Colonic mucosa (tissue), 4 donors: Measurements from ENCODE around the gene OR2H2. TPM values are rescaled to one million over a fixed set of nuclear protein-coding genes. Genes with fewer than 3 reads are reported as not detected.

Source experiments
- DNase-seq: peaks from one replicate; pipeline ENCODE4 v3.0.0-alpha.2; 2020
- H3K27ac ChIP-seq: fragments of 200-600 bp; one replicate; pipeline ENCODE4 v1.8.0; 2021
- H3K27me3 ChIP-seq: fragments of 200-600 bp; one replicate; pipeline ENCODE4 v1.8.0; 2021
- H3K36me3 ChIP-seq: fragments of 200-600 bp; one replicate; pipeline ENCODE4 v1.8.0; 2021
- H3K4me1 ChIP-seq: fragments of 200-600 bp; one replicate; pipeline ENCODE4 v1.8.0; 2021; ENCODE audit warnings: mild to moderate bottlenecking
- H3K4me3 ChIP-seq: fragments of 200-600 bp; one replicate; pipeline ENCODE4 v1.8.0; 2021
- H3K9ac ChIP-seq, 2 donors: one replicate each; pipeline ENCODE4 v1.7.0; 2013; ENCODE audit warnings: control low read depth in 2 of 2, low read depth in 2 of 2, low read length in 2 of 2
- H3K9me3 ChIP-seq: fragments of 200-600 bp; one replicate; pipeline ENCODE4 v1.8.0; 2021
- intact Hi-C: fragments of 100-400 bp; cut with DNase I; formaldehyde crosslinking; loops from one replicate; pipeline ENCODE4 v1.14.1; 2022
- total RNA-seq, 2 donors: library from RNA; stranded (reverse); fragmentation: NEBNext Ultra II Directional in 1 of 2; extraction: Animal tissue kit (Norgen Biotek cat#: 25700) in 1 of 2; gene quantifications; one replicate each; pipeline ENCODE4 v1.2.1, GENCODE V29; 2021
- TF ChIP-seq, protein P1 (sequence below): fragments of 200-600 bp; IDR thresholded peaks from one replicate; pipeline ENCODE4 v1.8.0; 2022; ENCODE audit warnings: antibody characterized with exemption, mild to moderate bottlenecking
- donor health status: healthy.
- donor health status: DM: no; HTN: no; CAD: no.
- donor health status: DM: no; HTN: no; CAD: no.

OR2H2 gene
- total RNA-seq, 2 donors from 2014 or later: not detected

DNA sequence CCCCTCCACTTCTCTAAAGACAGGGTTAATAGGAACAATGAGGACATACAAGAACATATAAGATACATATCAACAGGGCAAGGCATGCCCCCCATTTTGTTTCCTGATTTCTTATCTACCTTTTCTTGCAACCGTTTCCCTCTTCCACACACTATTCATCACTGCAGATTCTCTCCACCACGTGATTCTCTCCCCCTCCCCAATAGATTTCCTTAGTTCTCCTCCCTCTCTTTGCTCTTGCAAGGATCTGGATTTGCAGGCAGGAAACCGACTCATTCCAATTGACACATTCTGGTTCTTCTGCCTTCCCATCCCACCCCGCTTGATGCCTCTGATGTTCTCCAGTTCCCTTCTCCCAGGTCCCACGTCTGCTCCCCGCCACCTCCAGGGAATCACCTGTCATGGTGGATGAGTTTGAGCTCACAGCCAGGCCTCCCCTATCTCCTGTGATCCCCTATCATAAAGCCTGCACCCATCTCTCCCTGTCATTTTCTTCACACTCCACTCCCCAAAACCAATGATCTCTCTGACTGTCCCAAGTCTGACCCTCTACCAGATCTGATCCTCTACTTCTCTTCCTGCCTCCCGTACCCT is 40.5 kb downstream of the OR2H2 start:
- no peak overlapping the region for H3K4me3 ChIP-seq
- intact Hi-C loops: no loop called here
- H3K27me3 ChIP-seq: no peaks in the 10 kb centered on the region
- H3K27ac ChIP-seq: no peak overlapping the region
- no peaks in the 10 kb centered on the region for H3K36me3 ChIP-seq
- no peaks in the 10 kb centered on the region for H3K9me3 ChIP-seq
- no peak for DNase-seq
- H3K4me1 ChIP-seq: peaks cover 6% of the 10 kb centered on the region
- TF ChIP-seq, protein P1, sequence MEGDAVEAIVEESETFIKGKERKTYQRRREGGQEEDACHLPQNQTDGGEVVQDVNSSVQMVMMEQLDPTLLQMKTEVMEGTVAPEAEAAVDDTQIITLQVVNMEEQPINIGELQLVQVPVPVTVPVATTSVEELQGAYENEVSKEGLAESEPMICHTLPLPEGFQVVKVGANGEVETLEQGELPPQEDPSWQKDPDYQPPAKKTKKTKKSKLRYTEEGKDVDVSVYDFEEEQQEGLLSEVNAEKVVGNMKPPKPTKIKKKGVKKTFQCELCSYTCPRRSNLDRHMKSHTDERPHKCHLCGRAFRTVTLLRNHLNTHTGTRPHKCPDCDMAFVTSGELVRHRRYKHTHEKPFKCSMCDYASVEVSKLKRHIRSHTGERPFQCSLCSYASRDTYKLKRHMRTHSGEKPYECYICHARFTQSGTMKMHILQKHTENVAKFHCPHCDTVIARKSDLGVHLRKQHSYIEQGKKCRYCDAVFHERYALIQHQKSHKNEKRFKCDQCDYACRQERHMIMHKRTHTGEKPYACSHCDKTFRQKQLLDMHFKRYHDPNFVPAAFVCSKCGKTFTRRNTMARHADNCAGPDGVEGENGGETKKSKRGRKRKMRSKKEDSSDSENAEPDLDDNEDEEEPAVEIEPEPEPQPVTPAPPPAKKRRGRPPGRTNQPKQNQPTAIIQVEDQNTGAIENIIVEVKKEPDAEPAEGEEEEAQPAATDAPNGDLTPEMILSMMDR: no peak
- no peak overlapping the region for H3K9ac ChIP-seq

DNA sequence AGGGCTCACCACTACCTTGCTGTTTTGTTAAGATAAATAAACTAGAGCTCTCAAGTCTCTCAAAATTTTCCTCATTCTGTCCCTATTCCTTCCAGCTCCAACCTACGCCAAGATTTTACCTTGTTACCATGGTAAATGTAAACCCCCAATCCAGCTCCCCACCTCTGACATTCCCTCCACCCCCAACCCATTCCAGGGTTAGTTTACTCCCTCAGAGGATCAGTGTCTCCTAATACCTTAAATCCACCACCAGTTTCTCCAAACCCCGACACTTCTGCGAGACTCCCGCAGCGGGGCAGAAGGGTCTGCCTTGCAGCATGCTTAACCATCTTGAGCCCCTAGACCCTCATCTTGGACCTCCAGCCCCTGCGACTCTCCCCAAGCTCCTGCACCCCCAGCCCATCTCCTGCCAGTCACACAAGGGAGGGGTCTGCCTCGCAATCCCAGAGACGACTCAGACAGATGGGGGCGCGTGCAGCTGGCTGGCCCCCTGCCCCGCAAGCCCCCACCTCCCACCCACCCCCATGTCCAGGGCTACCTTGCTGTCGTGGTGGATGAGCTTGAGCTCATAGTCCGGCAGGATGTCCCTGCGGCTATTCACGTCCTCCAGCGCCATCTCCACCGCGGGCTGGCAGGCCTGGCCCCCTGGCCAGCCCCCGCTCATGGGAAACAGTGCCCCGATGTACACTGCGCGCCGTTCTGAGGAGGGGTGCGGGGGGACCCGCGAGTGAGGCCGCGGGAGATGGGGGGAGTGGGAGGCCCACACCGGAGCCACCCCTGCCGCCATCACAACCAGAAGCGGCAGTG is 42.2 kb downstream of the OR2H2 start:
- TF ChIP-seq, protein P1: no peak
- no peak for DNase-seq
- peak overlapping the region in 1 of 2 donors; percentile 67 for H3K9ac ChIP-seq

DNA sequence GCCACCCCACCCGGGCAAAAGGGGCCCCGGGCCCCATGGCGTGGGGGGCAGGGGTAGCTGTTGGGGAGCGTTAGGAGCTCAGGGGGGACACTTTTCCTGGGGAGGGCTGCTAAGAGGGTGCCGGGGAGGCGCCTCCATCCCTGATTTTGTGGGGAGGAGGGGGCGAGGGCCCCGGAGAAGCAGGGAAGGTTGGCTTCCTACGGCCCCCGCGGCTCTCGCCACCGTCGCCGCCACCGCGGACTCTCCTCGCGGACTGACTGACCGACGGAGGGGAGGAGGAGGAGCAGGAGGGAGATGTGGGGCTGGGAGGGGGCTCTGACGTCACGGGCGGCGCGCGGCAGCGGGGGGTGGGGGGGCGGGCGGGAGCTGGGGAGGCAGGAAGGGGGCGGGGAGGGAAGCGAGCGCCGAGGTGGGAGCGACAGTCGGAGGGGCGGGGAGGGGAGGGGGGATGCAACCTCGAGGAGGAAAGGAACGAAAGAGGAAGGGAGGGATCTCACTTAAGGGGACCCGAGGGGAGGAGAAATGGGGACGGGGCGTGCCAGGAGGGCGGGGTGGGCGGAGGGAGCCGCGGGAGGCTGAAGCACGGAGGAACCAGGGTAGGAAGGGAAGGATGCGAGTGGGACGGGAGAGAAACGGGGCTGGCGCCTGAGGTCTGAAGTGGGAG is 43.0 kb downstream of the OR2H2 start:
- peak overlapping the region; percentile 36 to 67 for H3K9ac ChIP-seq
- TF ChIP-seq, protein P1: no peak
- peaks cover 6% of the 10 kb centered on the region for H3K4me1 ChIP-seq
- peak overlapping the region; percentile 43 for H3K4me3 ChIP-seq
- H3K27me3 ChIP-seq: no peaks in the 10 kb centered on the region
- no peaks in the 10 kb centered on the region for H3K9me3 ChIP-seq
- DNase-seq: peak; percentile 60
- H3K36me3 ChIP-seq: no peaks in the 10 kb centered on the region
- peak overlapping the region; percentile 44 for H3K27ac ChIP-seq
- intact Hi-C loops: no loop called here

More for the DNA sequence above, 42.2 kb downstream of the OR2H2 start:
- H3K9me3 ChIP-seq: no peaks in the 10 kb centered on the region
- H3K4me1 ChIP-seq: peaks cover 6% of the 10 kb centered on the region
- peak overlapping the region; percentile 43 for H3K4me3 ChIP-seq
- intact Hi-C loops: no loop called here
- H3K27me3 ChIP-seq: no peaks in the 10 kb centered on the region
- no peaks in the 10 kb centered on the region for H3K36me3 ChIP-seq
- no peak overlapping the region for H3K27ac ChIP-seq

DNA sequence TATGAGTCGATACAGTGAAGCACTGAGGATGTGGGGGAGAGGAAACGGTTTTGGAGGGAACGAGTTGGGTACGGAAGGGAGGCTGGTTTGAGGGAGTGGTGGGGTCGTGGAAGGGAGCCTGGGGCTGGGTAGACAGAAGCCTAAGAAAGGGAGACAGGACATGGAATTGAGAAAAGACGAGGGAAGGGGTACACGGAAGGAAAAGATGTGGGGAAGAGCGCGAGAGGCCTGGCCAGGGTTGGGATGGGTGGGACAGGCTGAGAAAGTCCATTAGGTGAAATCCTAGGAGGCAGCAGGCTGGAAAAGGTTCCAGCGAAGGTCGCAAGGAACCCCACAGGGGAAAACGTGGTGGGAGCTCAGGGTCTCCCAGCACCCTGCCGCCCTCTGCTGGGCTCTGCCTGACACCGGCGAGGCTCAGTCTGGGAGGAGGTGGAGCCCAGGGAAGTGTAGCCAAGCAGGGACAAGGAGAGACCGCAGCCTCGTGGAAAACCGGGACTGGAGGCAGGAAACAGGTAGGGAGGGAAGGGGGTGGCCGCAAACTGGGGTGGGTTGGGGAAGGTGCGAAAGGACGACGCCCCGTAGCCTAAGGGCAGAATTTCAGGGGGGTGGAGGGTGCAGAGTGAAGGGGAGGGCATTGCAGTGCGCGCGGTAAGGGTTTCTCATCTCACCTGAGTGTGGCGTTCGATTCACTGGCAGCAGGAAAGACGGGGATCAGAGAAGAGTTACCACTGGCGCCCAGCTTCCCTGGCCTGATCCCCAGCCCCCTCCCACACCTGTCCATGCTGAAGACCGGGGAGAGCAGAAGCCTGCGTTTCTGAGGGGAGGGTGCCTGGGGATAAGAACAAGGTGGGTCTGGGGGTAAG is 43.7 kb downstream of the OR2H2 start:
- Histone ChIP-seq H3K4me3 (peak overlapping the region; percentile 43), H3K9ac (peak overlapping the region; percentile 36 to 45), H3K27me3 (no peaks in the 10 kb centered on the region), H3K9me3 (no peaks in the 10 kb centered on the region), H3K27ac (peak overlapping the region; percentile 44), H3K4me1 (peaks cover 6% of the 10 kb centered on the region), H3K36me3 (no peaks in the 10 kb centered on the region)
- TF ChIP-seq, protein P1: peak; percentile 33
- intact Hi-C loops: no loop called here
- DNase-seq: peak; percentile 84

DNA sequence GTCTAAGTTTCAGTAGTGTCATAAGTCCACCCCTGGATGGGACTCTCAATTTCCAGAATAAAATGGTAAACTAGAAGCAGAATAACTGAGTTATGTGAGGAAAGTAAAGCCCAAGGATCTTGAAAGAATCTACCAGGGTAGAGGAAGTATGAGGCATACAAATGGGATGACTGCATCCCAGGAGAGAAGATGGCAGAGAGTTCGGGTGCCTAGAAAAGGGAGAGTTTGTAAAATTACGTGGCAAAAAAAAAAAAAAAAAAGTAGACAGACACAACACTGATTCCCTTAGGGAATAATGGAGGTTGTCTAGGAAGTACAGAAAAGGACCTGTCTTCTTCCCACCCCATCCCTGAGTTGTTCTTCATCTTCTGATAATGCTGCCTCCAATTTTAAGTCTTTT is 44.6 kb downstream of the OR2H2 start:
- Histone ChIP-seq H3K27me3 (no peaks in the 10 kb centered on the region), H3K9ac (no peak overlapping the region), H3K4me3 (no peak overlapping the region), H3K27ac (no peak overlapping the region), H3K9me3 (no peaks in the 10 kb centered on the region), H3K36me3 (no peaks in the 10 kb centered on the region), H3K4me1 (peaks cover 6% of the 10 kb centered on the region)
- no peak for DNase-seq
- intact Hi-C loops: no loop called here
- TF ChIP-seq, protein P1: no peak
